Mesothelial cell of epicardium (in vitro differentiated cells): ENCODE data around the gene NBEAL2. TPM values are rescaled to one million over a fixed set of nuclear protein-coding genes. Genes with fewer than 3 reads are reported as not detected.

ENCODE experiments used
- DNase-seq, 2 experiments: peaks; one replicate each; pipeline ENCODE4 v3.0.0; 2021; ENCODE audit warnings: low spot score in 2 of 2; ENCODE audit not compliant: unreplicated experiment in 2 of 2
- H3K27ac Mint-ChIP-seq: 2 replicates; pipeline ENCODE4 v1.8.0; 2021; ENCODE audit warnings: mixed read lengths
- H3K27me3 Mint-ChIP-seq: 2 replicates; pipeline ENCODE4 v1.8.0; 2021; ENCODE audit warnings: low read depth, mixed read lengths
- H3K36me3 Mint-ChIP-seq: 2 replicates; pipeline ENCODE4 v1.8.0; 2021; ENCODE audit warnings: mixed read lengths
- H3K4me1 Mint-ChIP-seq: 2 replicates; pipeline ENCODE4 v1.8.0; 2021; ENCODE audit warnings: mixed read lengths
- H3K4me3 Mint-ChIP-seq: 2 replicates; pipeline ENCODE4 v1.8.0; 2021; ENCODE audit warnings: mild to moderate bottlenecking, moderate library complexity, mixed read lengths
- H3K9me3 Mint-ChIP-seq: 2 replicates; pipeline ENCODE4 v1.8.0; 2021; ENCODE audit warnings: mixed read lengths
- total RNA-seq: library from RNA; stranded (reverse); gene quantifications from 3 replicates; pipeline ENCODE4 v1.2.1, GENCODE V29; 2021
- TF ChIP-seq, protein P1 (sequence below): fragments of 200-600 bp; sonication (generic); IDR thresholded peaks from one replicate; pipeline ENCODE4 v1.5.0; 2021; ENCODE audit warnings: antibody characterized with exemption; ENCODE audit not compliant: unreplicated experiment

The NBEAL2 gene
- total RNA-seq, 1 donor from 2014 or later, result 86.9 TPM

DNA sequence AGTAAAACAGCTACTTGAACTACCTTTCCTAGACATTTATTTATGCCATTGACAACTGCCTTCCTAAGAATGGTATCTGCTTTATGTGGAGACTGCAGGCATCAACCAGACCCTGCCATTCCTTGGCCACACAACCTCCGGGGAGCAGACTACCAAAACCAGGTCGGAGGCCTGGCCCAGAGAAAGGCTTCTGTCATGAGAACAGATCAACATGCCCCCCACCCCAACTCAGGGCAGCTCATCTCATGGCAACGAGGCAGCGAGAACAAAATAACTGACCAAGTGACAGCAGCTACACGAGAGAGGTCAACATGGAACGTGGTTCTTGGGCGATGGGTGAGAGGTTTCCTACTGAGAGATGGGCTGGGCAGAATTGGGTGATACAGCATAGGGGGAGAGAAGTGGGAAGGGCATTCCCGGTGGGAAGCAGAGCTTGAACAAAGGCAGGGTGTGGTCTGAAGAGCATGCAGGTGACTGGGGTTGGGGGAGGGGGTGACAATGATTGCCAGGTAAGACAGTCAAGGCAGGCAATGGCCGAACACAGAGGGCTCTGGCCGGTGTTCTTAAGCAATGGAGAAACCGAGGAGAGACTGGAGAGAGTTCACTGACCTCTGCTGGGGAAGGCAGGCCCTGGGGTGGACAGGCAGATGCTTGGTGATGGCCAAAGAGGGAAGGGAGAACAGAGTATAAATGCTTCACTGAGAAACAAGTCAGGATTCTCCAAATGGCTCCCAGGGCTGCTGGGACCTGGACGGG, 36.8 kb upstream of the NBEAL2 start:
- Mint-ChIP-seq H3K27ac (peak overlapping the region; percentile 26), H3K36me3 (peaks cover 30% of the 10 kb centered on the region), H3K4me3 (no peak overlapping the region), H3K4me1 (peaks cover 41% of the 10 kb centered on the region), H3K9me3 (no peaks in the 10 kb centered on the region), H3K27me3 (no peaks in the 10 kb centered on the region)
- TF ChIP-seq, protein P1, sequence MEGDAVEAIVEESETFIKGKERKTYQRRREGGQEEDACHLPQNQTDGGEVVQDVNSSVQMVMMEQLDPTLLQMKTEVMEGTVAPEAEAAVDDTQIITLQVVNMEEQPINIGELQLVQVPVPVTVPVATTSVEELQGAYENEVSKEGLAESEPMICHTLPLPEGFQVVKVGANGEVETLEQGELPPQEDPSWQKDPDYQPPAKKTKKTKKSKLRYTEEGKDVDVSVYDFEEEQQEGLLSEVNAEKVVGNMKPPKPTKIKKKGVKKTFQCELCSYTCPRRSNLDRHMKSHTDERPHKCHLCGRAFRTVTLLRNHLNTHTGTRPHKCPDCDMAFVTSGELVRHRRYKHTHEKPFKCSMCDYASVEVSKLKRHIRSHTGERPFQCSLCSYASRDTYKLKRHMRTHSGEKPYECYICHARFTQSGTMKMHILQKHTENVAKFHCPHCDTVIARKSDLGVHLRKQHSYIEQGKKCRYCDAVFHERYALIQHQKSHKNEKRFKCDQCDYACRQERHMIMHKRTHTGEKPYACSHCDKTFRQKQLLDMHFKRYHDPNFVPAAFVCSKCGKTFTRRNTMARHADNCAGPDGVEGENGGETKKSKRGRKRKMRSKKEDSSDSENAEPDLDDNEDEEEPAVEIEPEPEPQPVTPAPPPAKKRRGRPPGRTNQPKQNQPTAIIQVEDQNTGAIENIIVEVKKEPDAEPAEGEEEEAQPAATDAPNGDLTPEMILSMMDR, result no peak
- no peak for DNase-seq

GRCh38 chr3:46943237-46944187, 36.0 kb upstream of the NBEAL2 start:
- DNase-seq, result no peak
- TF ChIP-seq, protein P1, result no peak
- peaks cover 49% of the 10 kb centered on the region for H3K4me1 Mint-ChIP-seq
- no peak overlapping the region for H3K4me3 Mint-ChIP-seq
- H3K36me3 Mint-ChIP-seq, result peaks cover 25% of the 10 kb centered on the region
- no peaks in the 10 kb centered on the region for H3K27me3 Mint-ChIP-seq
- H3K9me3 Mint-ChIP-seq, result no peaks in the 10 kb centered on the region
- H3K27ac Mint-ChIP-seq, result peak overlapping the region; percentile 5

GRCh38 chr3:46944191-46944590, 35.3 kb upstream of the NBEAL2 start:
- Mint-ChIP-seq H3K36me3 (peaks cover 20% of the 10 kb centered on the region), H3K9me3 (no peaks in the 10 kb centered on the region), H3K27ac (no peak overlapping the region), H3K4me3 (no peak overlapping the region), H3K27me3 (no peaks in the 10 kb centered on the region), H3K4me1 (peaks cover 55% of the 10 kb centered on the region)
- no peak for DNase-seq
- TF ChIP-seq, protein P1, result no peak

GRCh38 chr3:46946416-46946815, 33.0 kb upstream of the NBEAL2 start:
- no peak overlapping the region for H3K27ac Mint-ChIP-seq
- no peaks in the 10 kb centered on the region for H3K9me3 Mint-ChIP-seq
- TF ChIP-seq, protein P1, result no peak
- no peak for DNase-seq
- H3K36me3 Mint-ChIP-seq, result peaks cover 11% of the 10 kb centered on the region
- no peak overlapping the region for H3K4me3 Mint-ChIP-seq
- H3K27me3 Mint-ChIP-seq, result no peaks in the 10 kb centered on the region
- peaks cover 60% of the 10 kb centered on the region for H3K4me1 Mint-ChIP-seq

DNA sequence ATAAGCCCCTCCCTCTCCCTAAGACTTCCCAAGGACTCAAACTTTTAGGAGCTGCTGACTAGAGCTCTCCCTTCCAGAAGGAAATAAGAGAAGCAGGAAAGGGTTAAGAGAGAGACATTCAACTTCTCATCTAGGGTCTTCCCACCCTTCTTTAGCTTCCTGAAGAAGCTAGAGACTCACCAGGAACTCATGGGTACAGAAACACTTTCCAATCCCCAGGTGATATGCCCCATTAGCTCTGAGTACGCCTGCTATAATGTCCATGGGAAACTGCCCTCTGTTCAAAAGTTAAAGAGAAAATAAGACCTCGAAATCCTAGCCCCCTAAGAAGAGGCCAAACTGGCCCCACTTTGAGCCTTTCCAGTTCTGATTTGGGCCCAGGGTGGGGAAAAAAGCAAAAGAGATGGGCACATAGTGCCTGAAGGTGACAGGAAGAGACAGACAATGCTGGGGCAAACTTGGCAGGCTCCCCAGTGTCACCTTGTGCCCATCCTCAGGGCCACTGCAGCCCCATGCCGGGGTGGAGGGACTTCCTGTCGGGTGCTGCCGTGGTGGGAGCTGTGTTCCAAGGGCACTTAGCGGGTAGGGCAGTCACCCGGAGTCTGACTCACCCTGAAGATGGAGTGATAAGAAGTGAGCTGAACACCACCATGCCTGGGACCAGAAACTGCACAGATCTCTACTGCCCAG, 32.5 kb upstream of the NBEAL2 start:
- Mint-ChIP-seq H3K27ac (peak overlapping the region; percentile 56), H3K4me1 (peaks cover 60% of the 10 kb centered on the region), H3K9me3 (no peaks in the 10 kb centered on the region), H3K27me3 (no peaks in the 10 kb centered on the region), H3K36me3 (peaks cover 11% of the 10 kb centered on the region), H3K4me3 (no peak overlapping the region)
- TF ChIP-seq, protein P1, result no peak
- DNase-seq, result no peak
